GM12872 (cell line): Measurements from ENCODE around the gene CDH12.

Experiments used
- CTCF ChIP-seq: IDR thresholded peaks from 3 replicates; pipeline ENCODE4 v1.5.1; 2011; ENCODE audit warnings: low read depth, mild to moderate bottlenecking, low read length, moderate library complexity; ENCODE audit not compliant: insufficient read depth

CDH12 gene

DNA sequence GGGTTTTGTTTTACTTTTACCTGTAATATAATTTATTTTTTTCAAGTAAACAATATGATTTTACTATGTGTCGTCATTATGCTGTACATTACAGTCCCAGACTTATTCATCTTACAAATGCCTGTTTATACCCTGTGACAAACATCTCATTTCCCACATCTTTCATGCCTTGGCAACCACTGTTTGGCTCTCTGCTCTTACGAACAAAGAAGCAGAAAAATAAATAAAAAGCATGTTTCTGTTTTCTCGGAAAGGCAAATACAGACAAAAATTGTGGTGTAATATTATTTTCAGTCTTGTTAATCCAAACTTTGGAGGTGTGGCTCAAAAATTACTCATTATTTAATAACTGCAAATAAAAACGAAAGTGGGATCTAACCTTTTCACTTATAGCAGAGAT lies 393.0 kb downstream of the CDH12 start:
- TF ChIP-seq CTCF = no peak

- no peak for TF ChIP-seq CTCF
Measured at GRCh38 chr5:22432905-22433304, 420.2 kb downstream of the CDH12 start.

DNA sequence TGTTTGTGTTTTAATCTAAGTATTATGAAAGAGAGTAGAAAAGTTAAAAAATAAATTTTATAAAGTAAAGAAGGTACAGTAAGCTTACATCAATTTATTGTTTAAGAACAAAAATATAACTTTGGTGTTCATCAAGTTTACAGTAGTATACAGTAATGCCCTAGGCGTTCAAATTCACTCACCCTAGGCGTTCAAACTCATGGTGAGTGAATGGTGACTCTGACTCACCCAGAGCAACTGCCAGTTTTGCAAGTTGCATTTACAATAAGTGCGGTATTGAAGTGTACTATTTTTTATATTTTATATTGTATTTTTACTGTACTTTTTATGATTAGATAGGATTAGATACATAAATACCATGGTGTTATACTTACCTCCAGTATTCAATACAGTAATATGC lies 421.3 kb downstream of the CDH12 start:
- no peak for TF ChIP-seq CTCF

- TF ChIP-seq CTCF = no peak
Measured at GRCh38 chr5:22431406-22431805, 421.7 kb downstream of the CDH12 start.

DNA sequence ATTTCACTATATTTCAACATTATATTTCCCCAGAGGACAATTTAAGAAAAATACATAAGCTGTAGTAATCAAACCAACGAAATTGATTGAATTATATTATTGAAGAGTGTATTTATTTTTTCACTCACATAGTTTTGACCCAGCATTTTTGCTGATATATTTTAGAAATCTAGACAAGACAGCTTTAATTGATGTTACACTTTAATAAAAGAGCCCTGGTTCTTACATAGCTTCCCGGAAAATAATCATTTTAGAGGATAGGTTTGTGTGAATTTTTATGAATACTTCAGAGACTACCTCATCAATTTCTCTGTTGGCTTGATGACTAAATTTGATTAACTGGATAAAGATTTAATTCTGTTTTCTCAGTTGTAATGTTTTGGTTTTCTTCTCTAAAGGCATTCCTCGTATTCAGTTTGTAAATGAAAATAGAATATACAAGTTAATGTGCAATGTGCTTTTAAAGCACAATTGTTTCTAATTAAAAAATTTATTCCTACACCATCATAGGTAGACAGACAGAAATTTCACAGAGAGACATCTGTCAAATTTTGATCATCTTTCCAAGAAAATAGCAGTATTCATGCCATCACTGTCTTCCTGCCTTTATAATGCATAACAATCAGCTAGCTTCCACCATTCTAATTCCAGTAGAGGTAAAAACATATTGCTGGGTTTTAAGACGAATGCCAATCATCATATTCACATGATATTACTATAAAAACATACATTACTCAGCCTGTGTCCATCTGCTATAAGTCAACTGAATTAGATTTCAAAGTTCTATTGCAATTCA lies 441.4 kb downstream of the CDH12 start:
- no peak for TF ChIP-seq CTCF

DNA sequence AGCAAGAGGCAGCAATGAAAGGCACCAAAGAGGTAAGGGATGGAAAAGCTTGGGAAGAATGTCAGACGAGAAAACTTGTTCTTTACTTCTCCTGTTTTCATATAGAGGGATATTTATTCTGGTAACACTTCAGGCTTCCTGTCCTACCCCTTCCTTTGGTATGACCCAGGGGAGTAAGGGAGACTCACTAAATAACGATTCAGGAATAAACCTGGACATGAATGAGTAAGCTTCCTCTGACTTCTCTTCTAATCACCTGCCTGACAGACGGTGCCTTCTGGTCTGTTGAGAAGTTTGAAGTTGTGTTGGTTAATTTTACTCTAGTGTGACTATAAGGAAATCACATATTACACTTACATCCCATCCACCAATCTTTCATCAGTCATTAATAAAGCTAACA lies 461.2 kb downstream of the CDH12 start:
- no peak for TF ChIP-seq CTCF

- no peak for TF ChIP-seq CTCF
Measured at GRCh38 chr5:22390888-22391287, 462.3 kb downstream of the CDH12 start.
